OCI-LY3 (cell line): ENCODE measurements around the gene PHACTR2.

ENCODE experiments used
- EZH2phosphoT487 ChIP-seq: fragments of 200-600 bp; shearing (Covaris generic); IDR thresholded peaks from 2 replicates; pipeline ENCODE4 v1.6.1; 2018; ENCODE audit warnings: antibody characterized with exemption, mixed run types, low read depth
- TF ChIP-seq, protein P1 (sequence below): fragments of 200-600, 300-600 bp; sonication (generic); IDR thresholded peaks from 2 replicates; pipeline ENCODE4 v1.5.1; 2014; ENCODE audit warnings: antibody characterized with exemption, low read length, low read depth

DNA sequence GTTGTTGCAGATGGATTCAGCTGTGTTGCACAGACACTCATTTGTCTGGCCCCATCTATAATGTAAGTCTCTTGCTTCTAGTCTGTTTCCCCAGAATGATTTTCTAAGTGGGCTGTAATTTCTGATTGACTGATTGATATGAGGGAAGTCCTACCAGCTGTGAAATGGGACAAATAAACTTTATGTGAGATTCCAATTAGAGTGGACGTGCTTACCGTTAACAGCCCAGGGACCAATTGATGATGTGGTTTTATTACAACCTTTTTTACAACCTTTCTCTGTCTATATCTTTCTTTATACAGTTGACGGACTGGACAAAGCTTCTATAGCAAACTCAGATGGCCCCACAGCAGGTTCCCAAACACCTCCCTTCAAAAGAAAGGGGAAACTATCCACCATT lies 33.9 kb downstream of the PHACTR2 start:
- TF ChIP-seq, protein P1, sequence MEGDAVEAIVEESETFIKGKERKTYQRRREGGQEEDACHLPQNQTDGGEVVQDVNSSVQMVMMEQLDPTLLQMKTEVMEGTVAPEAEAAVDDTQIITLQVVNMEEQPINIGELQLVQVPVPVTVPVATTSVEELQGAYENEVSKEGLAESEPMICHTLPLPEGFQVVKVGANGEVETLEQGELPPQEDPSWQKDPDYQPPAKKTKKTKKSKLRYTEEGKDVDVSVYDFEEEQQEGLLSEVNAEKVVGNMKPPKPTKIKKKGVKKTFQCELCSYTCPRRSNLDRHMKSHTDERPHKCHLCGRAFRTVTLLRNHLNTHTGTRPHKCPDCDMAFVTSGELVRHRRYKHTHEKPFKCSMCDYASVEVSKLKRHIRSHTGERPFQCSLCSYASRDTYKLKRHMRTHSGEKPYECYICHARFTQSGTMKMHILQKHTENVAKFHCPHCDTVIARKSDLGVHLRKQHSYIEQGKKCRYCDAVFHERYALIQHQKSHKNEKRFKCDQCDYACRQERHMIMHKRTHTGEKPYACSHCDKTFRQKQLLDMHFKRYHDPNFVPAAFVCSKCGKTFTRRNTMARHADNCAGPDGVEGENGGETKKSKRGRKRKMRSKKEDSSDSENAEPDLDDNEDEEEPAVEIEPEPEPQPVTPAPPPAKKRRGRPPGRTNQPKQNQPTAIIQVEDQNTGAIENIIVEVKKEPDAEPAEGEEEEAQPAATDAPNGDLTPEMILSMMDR: no peak
- no peak for TF ChIP-seq EZH2phosphoT487
